Measurements from ENCODE around the gene SIRT6.
"Not testable (repeated sequence)": the region's sequence is repeated elsewhere in the genome, so short reads cannot be mapped to it uniquely, and the experiment has no call there.

SIRT6 gene

GRCh38 chr19:4129050-4129449, 53.3 kb downstream of the SIRT6 start:
- DNase-seq = not testable (repeated sequence)

GRCh38 chr19:4127322-4127721, 55.0 kb downstream of the SIRT6 start:
- not testable (repeated sequence) for DNase-seq

GRCh38 chr19:4124638-4125037, 57.7 kb downstream of the SIRT6 start:
- DNase-seq = no peak

Measured in NK-92 treated with Interleukin-12 subunit alpha and Interleukin-12 subunit beta, amount 100 ng/mL, for 24 hours (cell line).